Measurements from ENCODE around the gene BDKRB2.
"Not testable (repeated sequence)": the region's sequence is repeated elsewhere in the genome, so short reads cannot be mapped to it uniquely, and the experiment has no call there.

Gene BDKRB2

GRCh38 chr14:96227428-96227827 lies 22.8 kb downstream of the BDKRB2 start:
- no peak for DNase-seq

- DNase-seq: no peak
These were observed 24.7 kb downstream of the BDKRB2 start for GRCh38 chr14:96229315-96229714.

GRCh38 chr14:96231056-96231455 lies 26.4 kb downstream of the BDKRB2 start:
- no peak for DNase-seq

GRCh38 chr14:96231526-96232130 lies 27.0 kb downstream of the BDKRB2 start:
- no peak for DNase-seq

- no peak for DNase-seq
These were observed 27.9 kb downstream of the BDKRB2 start for GRCh38 chr14:96232506-96232905.

- DNase-seq: no peak
These were observed 29.0 kb downstream of the BDKRB2 start for GRCh38 chr14:96233661-96234060.

GRCh38 chr14:96235426-96235825 lies 30.8 kb downstream of the BDKRB2 start:
- DNase-seq: no peak

- no peak for DNase-seq
These were observed 33.0 kb downstream of the BDKRB2 start for GRCh38 chr14:96237641-96238040.

GRCh38 chr14:96238676-96239265 lies 34.1 kb downstream of the BDKRB2 start:
- no peak for DNase-seq

- DNase-seq: no peak
These were observed 35.1 kb downstream of the BDKRB2 start for GRCh38 chr14:96239711-96240141.

- no peak for DNase-seq
These were observed 36.0 kb downstream of the BDKRB2 start for GRCh38 chr14:96240641-96241040.

- no peak for DNase-seq
These were observed 37.5 kb downstream of the BDKRB2 start for GRCh38 chr14:96242126-96242525.

- no peak for DNase-seq
These were observed 39.1 kb downstream of the BDKRB2 start for GRCh38 chr14:96243785-96244184.

GRCh38 chr14:96245074-96245473 lies 40.4 kb downstream of the BDKRB2 start:
- not testable (repeated sequence) for DNase-seq

- DNase-seq: no peak
These were observed 41.3 kb downstream of the BDKRB2 start for GRCh38 chr14:96245710-96246538.

- DNase-seq: no peak
These were observed 41.9 kb downstream of the BDKRB2 start for GRCh38 chr14:96246539-96246847.

GRCh38 chr14:96247031-96247430 lies 42.4 kb downstream of the BDKRB2 start:
- DNase-seq: no peak

- no peak for DNase-seq
These were observed 44.4 kb downstream of the BDKRB2 start for GRCh38 chr14:96249029-96249428.

- DNase-seq: no peak
These were observed 45.8 kb downstream of the BDKRB2 start for GRCh38 chr14:96250485-96250884.

GRCh38 chr14:96251656-96252155 lies 47.1 kb downstream of the BDKRB2 start:
- no peak for DNase-seq

- no peak for DNase-seq
These were observed 47.8 kb downstream of the BDKRB2 start for GRCh38 chr14:96252323-96252998.

- DNase-seq: no peak
These were observed 48.4 kb downstream of the BDKRB2 start for GRCh38 chr14:96252999-96253539.

- no peak for DNase-seq
These were observed 50.0 kb downstream of the BDKRB2 start for GRCh38 chr14:96254687-96255086.
